HG03064 (cell line): ENCODE measurements around the gene SH2D5.
"Not testable (repeated sequence)": the region's sequence is repeated elsewhere in the genome, so short reads cannot be mapped to it uniquely, and the experiment has no call there.

ENCODE experiments used
- ATAC-seq: cut with Tn5 transposase; IDR thresholded peaks from one replicate; pipeline ENCODE4 v1.9.1; 2021; ENCODE audit warnings: low read depth; ENCODE audit not compliant: unreplicated experiment

Gene SH2D5

DNA sequence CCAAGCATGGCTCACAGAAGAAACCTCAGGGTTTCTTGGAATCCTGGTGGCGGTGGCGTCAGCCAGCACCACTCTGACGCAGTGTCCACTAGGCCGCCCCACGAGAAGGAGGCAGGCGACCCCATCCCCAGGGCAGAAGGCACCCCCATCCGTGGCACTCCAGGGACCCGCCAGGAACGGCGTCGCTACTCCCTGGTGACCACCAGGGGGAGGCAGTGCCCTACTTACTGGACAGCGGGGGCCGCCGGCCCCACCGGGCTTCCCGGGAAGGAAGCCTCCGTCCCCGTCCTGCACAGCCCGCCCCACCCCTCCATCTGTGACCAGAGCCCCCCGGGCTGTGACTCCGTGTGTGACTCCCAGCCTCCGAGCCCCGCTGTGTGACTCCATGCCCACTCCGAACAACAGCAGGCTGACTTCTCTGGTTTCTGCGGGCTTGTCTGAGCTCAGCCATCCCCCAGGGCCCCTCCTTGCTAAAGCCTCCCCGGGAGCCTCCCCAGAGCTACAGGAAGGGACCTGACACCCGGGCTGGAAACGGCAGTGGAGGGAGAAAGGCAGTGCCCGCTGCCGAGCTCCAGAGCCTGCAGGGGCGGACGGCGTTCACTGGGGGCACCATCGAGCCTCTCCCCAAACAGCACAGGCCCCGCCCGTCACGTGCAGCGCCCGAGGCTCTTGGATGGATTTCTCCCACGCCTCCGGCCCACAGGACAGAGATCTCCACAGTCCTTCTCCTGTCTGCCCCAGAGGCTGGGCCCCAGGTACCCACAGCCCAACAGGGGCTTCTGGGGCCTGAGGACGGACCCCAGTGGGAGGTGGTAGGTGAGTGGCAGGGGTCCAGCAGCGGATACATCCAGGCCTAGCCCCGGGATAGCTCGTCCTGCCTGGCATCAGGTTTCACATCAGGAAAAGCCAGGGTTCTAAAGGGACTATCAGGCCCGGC is 35.8 kb downstream of the SH2D5 start:
- no peak for ATAC-seq

- ATAC-seq, result no peak
Observed at GRCh38 chr1:20695515-20695914, 37.0 kb downstream of the SH2D5 start.

- ATAC-seq, result no peak
Observed at GRCh38 chr1:20693623-20694022, 38.9 kb downstream of the SH2D5 start.

GRCh38 chr1:20691872-20692271 is 40.6 kb downstream of the SH2D5 start:
- ATAC-seq, result no peak

- ATAC-seq, result no peak
Observed at GRCh38 chr1:20689645-20690056, 42.9 kb downstream of the SH2D5 start.

- no peak for ATAC-seq
Observed at GRCh38 chr1:20686883-20687725, 45.4 kb downstream of the SH2D5 start.

- no peak for ATAC-seq
Observed at GRCh38 chr1:20685741-20686140, 46.8 kb downstream of the SH2D5 start.

GRCh38 chr1:20685099-20685662 is 47.3 kb downstream of the SH2D5 start:
- no peak for ATAC-seq

DNA sequence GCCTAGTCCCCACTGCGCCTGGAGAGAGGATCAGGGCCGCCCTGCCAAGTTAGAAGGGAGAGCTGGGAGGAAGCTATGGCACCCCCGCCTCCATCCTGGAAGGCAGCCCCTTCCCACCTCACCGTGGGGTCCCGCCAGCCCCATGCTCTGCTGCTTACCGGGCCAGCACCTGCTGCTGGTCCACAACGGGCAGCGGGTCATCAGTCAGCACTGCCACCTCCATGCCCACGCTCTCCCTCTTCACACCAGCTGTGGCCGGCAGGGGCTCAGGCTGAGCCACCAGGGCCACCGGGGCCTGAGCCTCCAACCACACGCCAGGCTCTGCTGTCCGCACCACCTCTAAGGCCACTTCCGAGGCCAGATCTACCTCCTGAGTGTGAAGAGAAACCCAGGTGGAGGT is 47.9 kb downstream of the SH2D5 start:
- ATAC-seq, result no peak

DNA sequence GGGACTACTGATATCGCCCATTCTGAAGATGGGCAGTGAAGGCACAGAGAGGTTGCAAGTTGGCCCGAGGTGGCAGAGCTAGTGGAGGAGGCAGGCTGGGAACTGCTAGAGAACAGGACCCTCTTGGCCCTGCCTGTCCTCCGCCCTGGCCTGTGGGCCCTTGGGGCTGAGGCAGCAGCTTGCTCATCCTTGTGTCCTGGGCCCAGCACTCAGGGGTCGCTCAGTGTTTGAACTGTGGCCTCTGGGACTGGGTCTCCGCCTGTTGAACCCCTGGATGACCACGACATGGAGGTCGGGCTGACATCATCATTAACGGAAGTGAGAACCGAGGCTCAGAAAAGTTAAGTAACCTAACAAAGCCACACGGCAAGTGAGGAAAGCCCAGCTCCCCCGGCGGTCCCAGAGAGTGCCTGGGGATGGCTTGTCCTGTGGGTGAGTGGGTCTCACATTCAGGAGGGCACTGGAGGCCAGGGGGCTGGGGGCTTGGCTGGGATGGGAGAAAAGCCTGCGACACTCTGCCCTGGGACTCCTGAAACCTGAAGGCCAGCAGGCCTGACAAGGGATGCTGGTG is 48.4 kb downstream of the SH2D5 start:
- no peak for ATAC-seq

DNA sequence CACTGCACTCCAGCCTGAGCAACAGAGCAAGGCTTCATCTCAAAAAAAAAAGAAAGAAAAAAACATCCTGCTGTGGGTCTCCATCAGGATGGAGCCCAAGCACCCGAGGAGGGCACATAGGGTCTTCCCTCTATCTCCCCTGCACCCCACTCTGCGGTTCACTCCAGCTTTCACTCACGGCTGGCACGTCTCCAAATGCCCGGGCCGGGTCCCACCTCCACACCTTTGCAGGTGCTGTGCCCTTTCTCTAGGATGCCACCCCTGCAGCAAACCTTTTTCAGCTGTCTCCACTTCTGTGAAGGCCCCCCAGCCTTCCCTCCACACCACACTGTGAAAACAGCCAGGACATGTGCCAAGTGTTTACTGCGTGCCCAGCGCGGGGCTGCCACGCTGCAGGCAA is 48.9 kb downstream of the SH2D5 start:
- no peak for ATAC-seq

DNA sequence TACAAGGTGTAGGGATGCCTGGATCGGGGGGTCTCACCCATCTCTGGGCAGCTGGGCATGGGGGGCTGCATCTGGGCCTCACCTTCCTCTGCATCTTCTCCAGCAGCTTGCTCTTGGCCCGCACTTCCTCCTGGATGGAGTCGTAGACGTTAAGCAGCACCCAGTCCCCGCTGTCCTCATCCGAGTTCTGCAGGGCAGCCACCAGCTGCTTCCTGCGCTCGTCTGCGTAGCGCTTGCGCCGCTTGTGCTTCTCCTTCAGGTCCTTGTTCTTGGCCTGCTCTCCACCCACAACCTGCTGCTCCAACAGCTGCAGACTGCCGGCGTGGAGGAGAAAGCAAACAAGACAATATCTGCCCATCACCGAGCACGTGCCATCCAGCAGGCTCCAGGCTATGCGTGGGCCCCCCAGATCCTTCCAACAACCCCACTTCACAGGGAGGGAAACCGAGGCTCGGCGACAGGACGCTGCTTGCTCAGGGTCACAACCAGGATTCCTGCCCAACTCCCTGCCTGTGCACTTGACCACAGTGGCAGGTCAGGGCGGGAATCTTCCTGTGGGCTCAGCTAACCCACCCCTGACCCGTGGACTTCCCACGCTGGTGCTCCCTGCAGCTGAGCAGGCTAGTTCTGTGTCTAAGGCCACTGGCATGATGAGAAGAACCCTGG is 49.8 kb downstream of the SH2D5 start:
- no peak for ATAC-seq

GRCh38 chr1:20681999-20682398 is 50.5 kb downstream of the SH2D5 start:
- no peak for ATAC-seq

GRCh38 chr1:20680269-20680668 is 52.2 kb downstream of the SH2D5 start:
- ATAC-seq, result no peak

- no peak for ATAC-seq
Observed at GRCh38 chr1:20678599-20678998, 53.9 kb downstream of the SH2D5 start.

- not testable (repeated sequence) for ATAC-seq
Observed at GRCh38 chr1:20673626-20674025, 58.9 kb downstream of the SH2D5 start.

DNA sequence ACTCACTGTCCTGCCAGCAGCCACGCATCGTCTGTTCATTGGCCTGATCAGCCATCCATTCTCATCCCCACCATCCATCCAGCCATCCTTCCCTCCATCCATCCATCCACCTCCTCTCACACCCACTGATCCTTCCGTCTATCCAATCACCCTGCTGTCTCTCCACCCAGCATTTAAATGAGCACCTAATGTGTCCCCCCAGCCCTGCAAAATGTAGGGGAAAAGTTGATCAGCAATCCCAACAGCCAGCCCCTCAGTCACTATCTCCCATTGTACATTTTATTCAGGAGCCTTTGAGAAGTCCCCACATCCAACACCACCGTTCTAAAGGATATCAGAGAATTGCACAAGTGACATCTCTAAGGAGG is 60.3 kb downstream of the SH2D5 start:
- ATAC-seq, result no peak

DNA sequence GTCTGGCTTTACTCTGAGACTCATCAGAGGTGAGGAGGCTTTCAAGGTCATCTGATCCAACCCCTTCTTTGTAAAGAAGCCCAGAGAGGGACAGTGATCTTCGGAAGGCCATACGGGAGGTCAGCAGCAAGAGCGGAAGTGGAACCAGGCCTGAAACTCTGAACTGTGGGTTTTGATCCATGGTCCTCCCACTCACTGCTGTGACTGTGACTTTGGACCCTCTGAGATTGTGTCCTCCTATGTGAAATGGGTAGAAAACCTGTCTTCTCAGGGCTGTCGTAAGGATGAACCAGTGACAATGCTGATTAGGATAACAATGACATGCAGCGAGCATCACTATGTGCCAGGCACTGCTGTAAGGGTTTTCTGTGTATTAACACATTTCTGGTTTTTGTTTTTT is 61.6 kb downstream of the SH2D5 start:
- ATAC-seq, result no peak
